PC-3 (cell line): ENCODE measurements around the gene PARK7. TPM values are rescaled to one million over a fixed set of nuclear protein-coding genes. Genes with fewer than 3 reads are reported as not detected.

Experiments
- ATAC-seq: fragments of 200-7000 bp; cut with Tn5 transposase; 2 replicates; pipeline ENCODE4 v1.9.1; 2020; ENCODE audit warnings: mild to moderate bottlenecking, moderate library complexity
- BruUV-seq: library from RNA; stranded (reverse); fragments of 400-500 nt; replicated peaks from 2 replicates; lab custom pipeline; 2021; lab: Mats Ljungman, UMichigan
- CTCF ChIA-PET: fragments of 300-600 bp; sonication (Branson Sonifier 250); formaldehyde crosslinking; loops from one replicate; lab custom pipeline; 2022; ENCODE audit warnings: antibody characterized with exemption; lab: Charles Lee
- POLR2A ChIA-PET: fragments of 300-600 bp; sonication (Branson Sonifier 250); formaldehyde crosslinking; loops from one replicate; lab custom pipeline; 2022; ENCODE audit warnings: antibody characterized with exemption; ENCODE audit not compliant: unreplicated experiment; lab: Charles Lee
- DNase-seq: peaks from one replicate; pipeline ENCODE4 v3.0.0-alpha.2; 2015
- H2AFZ ChIP-seq: fragments of 300-600 bp; sonication (generic); 2 replicates; pipeline ENCODE4 v1.6.0; 2016; ENCODE audit warnings: antibody characterized with exemption, low read length
- H3F3A ChIP-seq: fragments of 300-600 bp; sonication (generic); one replicate; pipeline ENCODE4 v1.6.0; 2017; ENCODE audit warnings: antibody characterized with exemption, low read length, control low read depth, mild to moderate bottlenecking; ENCODE audit not compliant: unreplicated experiment
- H3K27ac ChIP-seq: fragments of 300-600 bp; sonication (generic); 2 replicates; pipeline ENCODE4 v1.5.1; 2016; ENCODE audit warnings: mild to moderate bottlenecking, low read length
- H3K27me3 ChIP-seq: fragments of 300-600 bp; sonication (generic); 2 replicates; pipeline ENCODE4 v1.6.1; 2016; ENCODE audit warnings: low read length, mixed read lengths
- H3K36me3 ChIP-seq: fragments of 300-600 bp; sonication (generic); 2 replicates; pipeline ENCODE4 v1.6.1; 2016; ENCODE audit warnings: low read depth, mixed run types, low read length, mixed read lengths
- H3K4me1 ChIP-seq: fragments of 300-600 bp; sonication (generic); 2 replicates; pipeline ENCODE4 v1.5.1; 2016; ENCODE audit warnings: low read length; ENCODE audit not compliant: insufficient read depth
- H3K4me2 ChIP-seq: fragments of 300-600 bp; sonication (generic); 2 replicates; pipeline ENCODE4 v1.6.0; 2016; ENCODE audit warnings: low read length
- H3K4me3 ChIP-seq: fragments of 300-600 bp; sonication (generic); 2 replicates; pipeline ENCODE4 v1.5.1; 2016; ENCODE audit warnings: mild to moderate bottlenecking, low read length, mixed read lengths
- H3K79me2 ChIP-seq: fragments of 300-600 bp; sonication (generic); 2 replicates; pipeline ENCODE4 v1.6.1; 2017; ENCODE audit warnings: low read length, mixed read lengths
- H3K9ac ChIP-seq: fragments of 300-600 bp; sonication (generic); 2 replicates; pipeline ENCODE4 v1.6.0; 2016; ENCODE audit warnings: mild to moderate bottlenecking, low read length
- H3K9me2 ChIP-seq: fragments of 300-600 bp; sonication (generic); replicated peaks from 2 replicates; pipeline ENCODE4 v1.6.1; 2016; ENCODE audit warnings: mixed run types, low read length, mixed read lengths
- H3K9me3 ChIP-seq: fragments of 300-600 bp; sonication (generic); 2 replicates; pipeline ENCODE4 v1.6.1; 2016; ENCODE audit warnings: low read length, mixed read lengths
- H4K20me1 ChIP-seq: fragments of 300-600 bp; sonication (generic); 2 replicates; pipeline ENCODE4 v1.6.1; 2016; ENCODE audit warnings: low read length, mixed read lengths
- CTCF ChIP-seq: fragments of 300-600 bp; sonication (generic); conservative IDR thresholded peaks from 2 replicates; pipeline ENCODE4 v1.5.1; 2017; ENCODE audit warnings: antibody characterized with exemption, low read depth, mild to moderate bottlenecking, low read length
- EZH2 ChIP-seq: fragments of 300-600 bp; sonication (generic); IDR thresholded peaks from one replicate; pipeline ENCODE4 v1.6.1; 2017; ENCODE audit warnings: antibody characterized with exemption, mild to moderate bottlenecking, low read length; ENCODE audit not compliant: unreplicated experiment
- EZH2phosphoT487 ChIP-seq: fragments of 300-600 bp; sonication (generic); IDR thresholded peaks from 2 replicates; pipeline ENCODE4 v1.6.1; 2018; ENCODE audit warnings: mild to moderate bottlenecking, antibody characterized with exemption, low read length, borderline replicate concordance
- intact Hi-C: fragments of 100-400 bp; cut with micrococcal nuclease; formaldehyde crosslinking; loops from 2 replicates; pipeline ENCODE4 v1.9.0; 2023
- total RNA-seq: library from RNA; depleted of rRNA; stranded (reverse); fragments of >200 nt; gene quantifications from 2 replicates; pipeline ENCODE4 v1.2.3, GENCODE V29; 2014

Gene PARK7
- total RNA-seq, 1 experiment from 2014 or later = 316 TPM

DNA sequence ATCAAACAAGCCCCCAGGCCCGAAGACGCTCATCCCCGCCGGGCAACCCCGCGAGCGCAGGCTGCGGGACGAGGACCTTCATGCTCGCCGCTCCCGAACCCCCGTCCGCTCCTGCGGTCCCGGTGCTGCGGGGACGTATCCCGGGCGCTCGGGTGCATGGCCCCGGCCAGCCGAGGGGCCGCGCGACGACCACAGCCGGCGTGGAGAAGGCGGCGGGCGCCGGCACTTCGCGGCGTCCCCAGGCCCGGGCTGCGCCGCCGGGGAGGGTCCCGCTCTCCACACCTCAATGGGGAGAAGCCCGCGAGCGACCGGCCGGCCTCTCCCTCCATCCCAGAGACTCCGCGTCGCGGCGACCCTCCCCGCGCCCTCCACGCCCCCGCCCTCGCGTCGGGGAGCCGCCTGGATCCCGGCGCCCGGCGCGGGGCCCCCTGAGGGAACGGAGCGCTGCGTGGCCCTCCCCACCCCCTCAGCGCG lies 64.2 kb downstream of the PARK7 start:
- CTCF ChIA-PET = no interaction called here
- intact Hi-C loops = no loop called here
- Histone ChIP-seq H3K9ac (peak overlapping the region; percentile 90), H3K27me3 (no peaks in the 10 kb centered on the region), H3K4me2 (peak overlapping the region; percentile 98), H3K79me2 (peaks cover 62% of the 10 kb centered on the region), H3K9me3 (no peaks in the 10 kb centered on the region), H3K4me3 (peak overlapping the region; percentile 98), H4K20me1 (peaks cover 49% of the 10 kb centered on the region), H3F3A (peaks cover 20% of the 10 kb centered on the region), H3K4me1 (peaks cover 58% of the 10 kb centered on the region), H3K9me2 (no peaks in the 10 kb centered on the region), H3K36me3 (peaks cover 46% of the 10 kb centered on the region), H3K27ac (peak overlapping the region; percentile 68), H2AFZ (no peak overlapping the region)
- no TSS peak for BruUV-seq
- no peak for DNase-seq
- no peak; the same call in 1 of the 2 replicates for ATAC-seq
- POLR2A ChIA-PET = interaction anchor here (0.6 kb wide), 1 partner anchor 172 kb away, joined by 3 read pairs; no protein-coding TSS in a partner anchor
- no peak for TF ChIP-seq CTCF
- no peak for TF ChIP-seq EZH2phosphoT487

GRCh38 chr1:8026153-8026975 lies 64.9 kb downstream of the PARK7 start, which contains the start of gene ERRFI1:
ERRFI1 (minus strand) TSS chr1:8026309; CDS start chr1:8015619, 10,690 bp downstream.
- DNase-seq = peak; percentile 93
- Histone ChIP-seq H3K4me3 (peak within 1 kb of the TSS; percentile 98), H3K9me2 (no peaks in the 10 kb centered on the region), H3F3A (peaks cover 20% of the 10 kb centered on the region), H3K79me2 (peaks cover 56% of the 10 kb centered on the region), H3K36me3 (peaks cover 40% of the 10 kb centered on the region), H3K9ac (peak within 1 kb of the TSS; percentile 90), H3K4me1 (peaks cover 53% of the 10 kb centered on the region), H3K4me2 (peak within 1 kb of the TSS; percentile 98), H3K27ac (peak within 1 kb of the TSS; percentile 94), H4K20me1 (peaks cover 43% of the 10 kb centered on the region), H3K27me3 (no peaks in the 10 kb centered on the region), H2AFZ (peak within 1 kb of the TSS; percentile 69), H3K9me3 (no peaks in the 10 kb centered on the region)
- TF ChIP-seq EZH2 = no peak
- TF ChIP-seq CTCF = no peak
- no peak for TF ChIP-seq EZH2phosphoT487
- peak; percentile 50 for ATAC-seq
- CTCF ChIA-PET = interaction anchor here (2.7 kb wide), 1 partner anchor 11 kb away, joined by 7 read pairs; no protein-coding TSS in a partner anchor
- POLR2A ChIA-PET = interaction anchor here (0.6 to 1.5 kb wide), 5 partner anchors 57 to 1709 kb away, joined by 3 to 5 read pairs (median 3); no protein-coding TSS in a partner anchor
- intact Hi-C loops = no loop called here
- no TSS peak for BruUV-seq
